A549 (cell line): ENCODE measurements around the gene MGAT2. TPM values are rescaled to one million over a fixed set of nuclear protein-coding genes. Genes with fewer than 3 reads are reported as not detected.

Experiments
- ATAC-seq, 2 experiments: fragments of 200-7000 bp in 1 of 2; fragments of >200 bp in 1 of 2; cut with Nextera tagmentation in 1 of 2; cut with Tn5 transposase in 1 of 2; 3 replicates each; pipeline versions ENCODE4 v1.8.0 to v1.9.1; 2018 to 2020; ENCODE audit warnings: mild to moderate bottlenecking in 1 of 2, moderate library complexity in 1 of 2
- CTCF ChIA-PET: fragments of 300-600 bp; sonication (Branson Sonifier 250); formaldehyde crosslinking; extraction: SDS; loops from one replicate; lab custom pipeline; 2021; ENCODE audit warnings: antibody characterized with exemption, inconsistent platforms; lab: Yijun Ruan, JAX
- POLR2A ChIA-PET: fragments of 350-600 bp; formaldehyde crosslinking; extraction: SDS; loops from one replicate; lab custom pipeline; 2021; ENCODE audit warnings: antibody characterized with exemption, inconsistent platforms; lab: Yijun Ruan, JAX
- DNase-seq, 2 experiments: peaks; one replicate each; pipeline versions ENCODE4 v3.0.0 to v3.0.0-alpha.2; 2011 to 2016; ENCODE audit warnings: low read depth in 1 of 2, low spot score in 1 of 2
- FAIRE-seq: peaks from 2 replicates; lab custom pipeline; 2011; peaks lifted over from hg19 to GRCh38; lab: Jason Lieb, UNC
- H3K27ac ChIP-seq, 2 experiments: fragments of >200 bp; sonication (Bioruptor Twin); formaldehyde crosslinking; 3 replicates each; pipeline ENCODE4 v1.5.1; 2016 to 2017
- H3K4me1 ChIP-seq: fragments of >200 bp; sonication (Bioruptor Twin); formaldehyde crosslinking; 3 replicates; pipeline ENCODE4 v1.6.1; 2016
- H3K4me2 ChIP-seq: fragments of >200 bp; sonication (Bioruptor Twin); formaldehyde crosslinking; 3 replicates; pipeline ENCODE4 v1.6.1; 2016
- H3K4me3 ChIP-seq: fragments of >200 bp; sonication (Bioruptor Twin); formaldehyde crosslinking; 3 replicates; pipeline ENCODE4 v1.5.1; 2016
- H3K9me3 ChIP-seq: fragments of >200 bp; sonication (Bioruptor Twin); formaldehyde crosslinking; 3 replicates; pipeline ENCODE4 v1.6.1; 2016
- CBX2 ChIP-seq: fragments of 200-600 bp; sonication (generic); IDR thresholded peaks from 2 replicates; pipeline ENCODE4 v1.6.1; 2016; ENCODE audit warnings: low read depth, mild to moderate bottlenecking, borderline replicate concordance
- CBX8 ChIP-seq: fragments of 200-600 bp; sonication (generic); IDR thresholded peaks from 2 replicates; pipeline ENCODE4 v1.6.1; 2016
- E2F6 ChIP-seq: IDR thresholded peaks from 2 replicates; pipeline ENCODE4 v1.6.1; 2012; ENCODE audit warnings: low read depth, borderline replicate concordance
- ELK1 ChIP-seq: fragments of 150-350 bp; IDR thresholded peaks from 2 replicates; pipeline ENCODE4 v1.6.1; 2014; ENCODE audit warnings: low read depth, mild to moderate bottlenecking, low read length
- ESRRA ChIP-seq: fragments of 150-350 bp; IDR thresholded peaks from 2 replicates; pipeline ENCODE4 v1.6.1; 2014; ENCODE audit warnings: mild to moderate bottlenecking, low read length, borderline replicate concordance
- FOSL2 ChIP-seq, 2 experiments: fragments of 450-650 bp in 1 of 2; fragments of >200 bp in 1 of 2; sonication (Bioruptor Twin) in 1 of 2; formaldehyde crosslinking; IDR thresholded peaks; 2 replicates each; pipeline versions ENCODE4 v1.5.0 to v1.6.1; 2016 to 2020; ENCODE audit warnings: mild to moderate bottlenecking in 1 of 2, moderate library complexity in 1 of 2
- HES2 ChIP-seq: fragments of >200 bp; sonication (Bioruptor Twin); formaldehyde crosslinking; IDR thresholded peaks from 2 replicates; pipeline ENCODE4 v1.6.1; 2016
- HMGXB4 ChIP-seq: fragments of 250-450 bp; sonication (Bioruptor Pico); IDR thresholded peaks from 2 replicates; pipeline ENCODE4 v1.5.0; 2021; ENCODE audit warnings: mild to moderate bottlenecking, moderate library complexity, borderline replicate concordance
- HOXB5 ChIP-seq: fragments of 250-450 bp; sonication (Bioruptor Pico); IDR thresholded peaks from 2 replicates; pipeline ENCODE4 v1.5.0; 2020; ENCODE audit warnings: mild to moderate bottlenecking, moderate library complexity
- JUN ChIP-seq, 2 experiments: fragments of >200 bp; sonication (Bioruptor Twin); formaldehyde crosslinking; IDR thresholded peaks; 2 replicates in 1 of 2; 3 replicates in 1 of 2; pipeline ENCODE4 v1.6.1; 2016 to 2017
- JUNB ChIP-seq: fragments of >200 bp; sonication (Bioruptor Twin); formaldehyde crosslinking; IDR thresholded peaks from 2 replicates; pipeline ENCODE4 v1.6.1; 2016
- KDM1A ChIP-seq: fragments of 200-600 bp; sonication (generic); IDR thresholded peaks from 2 replicates; pipeline ENCODE4 v1.6.1; 2016; ENCODE audit warnings: low read depth, mild to moderate bottlenecking
- MAZ ChIP-seq: fragments of 150-350 bp; IDR thresholded peaks from 2 replicates; pipeline ENCODE4 v1.6.1; 2014; ENCODE audit warnings: antibody characterized with exemption, low read depth, low read length, borderline replicate concordance
- NFE2L2 ChIP-seq: fragments of 150-350 bp; conservative IDR thresholded peaks from 2 replicates; pipeline ENCODE4 v1.6.1; 2014; ENCODE audit warnings: low read length
- NR3C1 ChIP-seq: fragments of >200 bp; sonication (Bioruptor Twin); formaldehyde crosslinking; IDR thresholded peaks from 3 replicates; pipeline ENCODE4 v1.6.1; 2017
- PHF8 ChIP-seq: fragments of 200-600 bp; sonication (generic); IDR thresholded peaks from 2 replicates; pipeline ENCODE4 v1.6.1; 2016; ENCODE audit warnings: low read depth, mild to moderate bottlenecking, antibody characterized with exemption, moderate library complexity, borderline replicate concordance
- POLR2A ChIP-seq: IDR thresholded peaks from 2 replicates; pipeline ENCODE4 v1.6.1; 2012; ENCODE audit warnings: mild to moderate bottlenecking, low read length
- POLR2AphosphoS2 ChIP-seq: conservative IDR thresholded peaks from 2 replicates; pipeline ENCODE4 v1.6.1; 2012; ENCODE audit warnings: low read length, improper control_type of control experiment, inconsistent platforms
- RFX5 ChIP-seq: fragments of 450-650 bp; IDR thresholded peaks from 2 replicates; pipeline ENCODE4 v1.7.1; 2014; ENCODE audit warnings: antibody characterized with exemption, mild to moderate bottlenecking, moderate library complexity
- SMC3 ChIP-seq: fragments of >200 bp; sonication (Bioruptor Twin); formaldehyde crosslinking; IDR thresholded peaks from 3 replicates; pipeline ENCODE4 v1.6.1; 2018; ENCODE audit warnings: inconsistent platforms
- TFCP2L1 ChIP-seq: fragments of 250-450 bp; sonication (Bioruptor Pico); IDR thresholded peaks from 2 replicates; pipeline ENCODE4 v1.5.0; 2021; ENCODE audit warnings: mild to moderate bottlenecking
- TP53 ChIP-seq: fragments of 250-450 bp; sonication (Bioruptor Pico); IDR thresholded peaks from 2 replicates; pipeline ENCODE4 v1.5.0; 2021; ENCODE audit warnings: mild to moderate bottlenecking, moderate library complexity
- ZC3H11A ChIP-seq: fragments of 450-650 bp; IDR thresholded peaks from 2 replicates; pipeline ENCODE4 v1.6.1; 2014; ENCODE audit warnings: antibody characterized with exemption, mild to moderate bottlenecking
- WGBS: methylation state at CpG from one replicate; pipeline ENCODE4 v1.1.6; 2017; ENCODE audit errors: missing lambda C conversion rate; 5-methylcytosine and 5-hydroxymethylcytosine counted together
- polyA plus RNA-seq, 4 experiments: library from polyadenylated mRNA; depleted of rRNA in 3 of 4; stranded (reverse); fragments of >200 nt; fragmentation: RNase III in 1 of 4; extraction: RNeasy Plus Mini Kit Qiagen cat#74134 plus additional on column Dnase treatment in 1 of 4; gene quantifications; 2 replicates in 3 of 4; 3 replicates in 1 of 4; pipeline ENCODE4 v1.2.3, GENCODE V29; 2011 to 2017

Gene MGAT2
- polyA plus RNA-seq, 2 of the 4 experiments (the other 2 are of a cell fraction): 27.0 to 35.6 TPM

- TF ChIP-seq HES2 (no peak), E2F6 (peak; percentile 76; the same call in 1 of the 2 replicates), FOSL2 (IDR thresholded peaks at IDR 0.05) (no peak), FOSL2 (CRISPR knock-in tag; IDR thresholded peaks at IDR 0.05) (peak; percentile 14; the same call in 1 of the 2 replicates)
Observed at GRCh38 chr14:49598485-49599300, 21.9 kb upstream of the MGAT2 start, which contains the start of gene LRR1 (continued).

- ATAC-seq (no peak), DNase-seq (no peak), FAIRE-seq (no peak)
- H3K4me2 ChIP-seq: no peak overlapping the region
- no peak overlapping the region for H3K27ac ChIP-seq
- H3K4me1 ChIP-seq: peaks cover 5% of the 10 kb centered on the region; the same call in 1 of the 3 replicates
- no peak overlapping the region for H3K4me3 ChIP-seq
- TF ChIP-seq TP53 (CRISPR knock-in tag): no peak
- no peak for TF ChIP-seq NFE2L2
- no peak for TF ChIP-seq CBX2
- no peak for TF ChIP-seq HOXB5
- TF ChIP-seq ESRRA: no peak
- no peak for TF ChIP-seq ELK1
- no peak for TF ChIP-seq MAZ
- TF ChIP-seq JUNB: no peak
- TF ChIP-seq PHF8: no peak
- TF ChIP-seq TFCP2L1 (CRISPR knock-in tag): no peak
- TF ChIP-seq HES2: no peak
- no peak for TF ChIP-seq POLR2A
- no peak for TF ChIP-seq KDM1A
- no peak for TF ChIP-seq POLR2AphosphoS2
- no peak for TF ChIP-seq SMC3
- TF ChIP-seq ZC3H11A: no peak
- TF ChIP-seq RFX5: no peak
- TF ChIP-seq JUN (IDR thresholded peaks at IDR 0.05): no peak
- TF ChIP-seq CBX8: no peak
- CTCF ChIA-PET: interaction anchor here (4.4 kb wide), 1 partner anchor 20 kb away, joined by 15 read pairs; the partner anchor contains the start of gene RPS29
- POLR2A ChIA-PET: interaction anchor here (0.7 to 0.9 kb wide), 2 partner anchors 9 to 13 kb away, joined by 3 to 9 read pairs; partner anchors contain the start of genes LRR1, MGAT2 and RPL36AL
- no peaks in the 10 kb centered on the region for H3K9me3 ChIP-seq
- WGBS: 88% methylated on average over 6 of the region's 6 CpGs
Observed at GRCh38 chr14:49607583-49607982, 13.0 kb upstream of the MGAT2 start.

- Histone ChIP-seq H3K27ac (no peak overlapping the region), H3K4me1 (peaks cover 8% of the 10 kb centered on the region; the same call in 2 of the 3 replicates), H3K4me2 (no peak overlapping the region), H3K9me3 (no peaks in the 10 kb centered on the region), H3K4me3 (no peak overlapping the region)
- POLR2A ChIA-PET: interaction anchor here (0.7 to 1.1 kb wide), 3 partner anchors 8 to 250 kb away, joined by 3 to 4 read pairs (median 4); partner anchors contain the start of genes MGAT2 and RPL36AL
- CTCF ChIA-PET: interaction anchor here (0.5 to 2.6 kb wide), 3 partner anchors 9 to 236 kb away, joined by 3 to 7 read pairs (median 3); partner anchors contain the start of genes MGAT2 and RPL36AL
- TF ChIP-seq PHF8: no peak
- TF ChIP-seq HMGXB4: no peak
- TF ChIP-seq NR3C1: no peak
- WGBS: 90% methylated on average over 4 of the region's 4 CpGs
- ATAC-seq (no peak), DNase-seq (no peak), FAIRE-seq (no peak)
Observed at GRCh38 chr14:49612251-49612650, 8.3 kb upstream of the MGAT2 start.
